GM21515 (cell line): ENCODE measurements around the gene PRG3.
A peak's percentile ranks its signal among the peaks of the same experiment; 100 is the strongest.
"Not testable (repeated sequence)": the region's sequence is repeated elsewhere in the genome, so short reads cannot be mapped to it uniquely, and the experiment has no call there.

ENCODE experiments used
- ATAC-seq: cut with Tn5 transposase; IDR thresholded peaks from one replicate; pipeline ENCODE4 v1.9.1; 2021; ENCODE audit not compliant: unreplicated experiment

PRG3 gene

GRCh38 chr11:57341250-57341808 is 39.6 kb downstream of the PRG3 start:
- no peak for ATAC-seq

GRCh38 chr11:57340039-57340615 is 40.8 kb downstream of the PRG3 start:
- no peak for ATAC-seq

GRCh38 chr11:57339328-57339727 is 41.6 kb downstream of the PRG3 start:
- no peak for ATAC-seq

- ATAC-seq = no peak
These were observed 42.8 kb downstream of the PRG3 start, which contains the start of gene P2RX3 for GRCh38 chr11:57338142-57338541. Gene P2RX3 (plus strand): TSS chr11:57338352. CDS start chr11:57338551, 199 bp downstream.

- not testable (repeated sequence) for ATAC-seq
These were observed 44.1 kb downstream of the PRG3 start for GRCh38 chr11:57336856-57337255.

- ATAC-seq = no peak
These were observed 44.8 kb downstream of the PRG3 start for GRCh38 chr11:57336111-57336666.

- peak; percentile 99 for ATAC-seq
These were observed 45.4 kb downstream of the PRG3 start, which contains the start of gene SSRP1 for GRCh38 chr11:57335343-57336110. Gene SSRP1 (minus strand): TSS chr11:57335892. CDS start chr11:57335121, 771 bp downstream.

GRCh38 chr11:57335023-57335342 is 46.0 kb downstream of the PRG3 start:
- ATAC-seq = peak; percentile 5

GRCh38 chr11:57332694-57333440 is 48.1 kb downstream of the PRG3 start:
- no peak for ATAC-seq

GRCh38 chr11:57331720-57332119 is 49.2 kb downstream of the PRG3 start:
- ATAC-seq = no peak

GRCh38 chr11:57330029-57330428 is 50.9 kb downstream of the PRG3 start:
- no peak for ATAC-seq

- no peak for ATAC-seq
These were observed 53.2 kb downstream of the PRG3 start for GRCh38 chr11:57327721-57328120.
